ENCODE data around the gene CLIC6.

CLIC6 gene

DNA sequence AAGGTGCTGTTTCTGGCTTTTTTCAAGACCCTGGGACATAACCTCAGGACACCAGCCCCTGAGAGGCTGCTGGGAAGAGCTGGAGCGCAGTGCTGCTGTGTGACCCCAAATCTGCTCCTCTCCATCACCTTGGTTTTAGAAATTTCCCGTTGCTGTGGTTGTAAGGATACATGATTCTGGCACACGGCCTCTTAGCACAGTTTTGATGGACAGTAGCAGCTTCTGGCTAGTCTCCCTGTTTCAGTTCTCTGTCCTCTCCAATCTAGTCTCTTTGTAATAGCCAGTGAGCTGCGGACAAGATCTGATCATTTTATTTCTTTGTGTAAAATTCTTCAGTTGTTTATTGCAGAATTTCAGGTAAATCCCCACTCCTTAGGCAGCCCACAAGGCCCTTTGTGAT lies 3.1 kb downstream of the CLIC6 start:
- Histone ChIP-seq H3K9ac (ENCODE audit: low read depth in 1 of 2, low read length in 2 of 2) (no peak overlapping the region), H3K27me3 (ENCODE audit: control insufficient read depth in 1 of 2, insufficient read depth in 2 of 2, low read length in 2 of 2) (peaks cover 19 to 33% of the 10 kb centered on the region in 2 donors), H3K4me3 (ENCODE audit: low read depth in 1 of 2, low read length in 2 of 2) (no peak overlapping the region), H3K27ac (ENCODE audit: low read depth, low read length) (no peak overlapping the region), H3K36me3 (ENCODE audit: control insufficient read depth in 1 of 2, insufficient read depth in 2 of 2, low read length in 2 of 2) (no peaks in the 10 kb centered on the region), H3K4me1 (ENCODE audit: control insufficient read depth in 1 of 2, insufficient read depth in 2 of 2, low read length in 2 of 2) (peaks cover 15 to 16% of the 10 kb centered on the region in 2 donors), H3K9me3 (ENCODE audit: control insufficient read depth in 1 of 2, low read length in 2 of 2) (no peaks in the 10 kb centered on the region)

DNA sequence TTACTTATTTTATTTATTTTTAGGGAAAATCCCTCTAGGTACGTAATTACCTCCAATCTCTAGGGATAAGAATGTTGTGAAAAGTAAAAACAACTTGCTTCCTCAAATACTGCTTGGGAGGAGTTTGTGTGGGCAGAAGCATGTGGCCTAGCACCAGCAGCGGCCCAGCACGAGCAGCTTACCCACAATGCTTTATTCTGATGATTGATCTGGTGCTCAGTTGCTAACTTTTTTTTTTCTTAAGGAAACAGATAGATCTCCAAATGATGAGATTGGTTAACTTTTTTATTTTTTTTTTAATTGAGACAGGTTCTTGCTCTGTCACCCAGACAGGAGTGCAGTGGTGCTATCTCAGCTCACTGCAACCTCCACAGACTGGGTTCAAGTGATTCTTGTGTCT lies 4.2 kb downstream of the CLIC6 start:
- Histone ChIP-seq H3K27me3 (ENCODE audit: control insufficient read depth in 1 of 2, insufficient read depth in 2 of 2, low read length in 2 of 2) (peaks cover 19 to 30% of the 10 kb centered on the region in 2 donors), H3K4me3 (ENCODE audit: low read depth in 1 of 2, low read length in 2 of 2) (no peak overlapping the region), H3K9ac (ENCODE audit: low read depth in 1 of 2, low read length in 2 of 2) (no peak overlapping the region), H3K9me3 (ENCODE audit: control insufficient read depth in 1 of 2, low read length in 2 of 2) (no peaks in the 10 kb centered on the region), H3K27ac (ENCODE audit: low read depth, low read length) (no peak overlapping the region), H3K4me1 (ENCODE audit: control insufficient read depth in 1 of 2, insufficient read depth in 2 of 2, low read length in 2 of 2) (peaks cover 15 to 16% of the 10 kb centered on the region in 2 donors), H3K36me3 (ENCODE audit: control insufficient read depth in 1 of 2, insufficient read depth in 2 of 2, low read length in 2 of 2) (no peaks in the 10 kb centered on the region)

DNA sequence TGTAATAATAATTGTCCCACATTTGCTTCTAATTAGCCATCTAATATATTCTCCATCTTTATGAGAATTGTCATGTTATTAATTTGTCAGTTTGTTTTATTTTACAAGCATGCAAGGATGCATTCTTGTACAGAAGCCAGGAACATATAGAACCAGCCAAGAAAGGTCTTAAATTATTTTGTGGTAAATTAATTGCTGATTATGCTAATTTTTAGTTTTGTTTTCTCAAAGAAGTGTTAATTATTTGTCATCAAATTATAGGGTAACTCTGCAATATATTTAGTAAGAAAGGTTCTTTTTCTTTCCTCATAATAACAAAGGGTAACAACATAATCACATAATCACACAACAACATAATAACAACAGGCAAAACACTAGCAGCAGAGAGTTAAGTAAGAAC lies 5.7 kb downstream of the CLIC6 start:
- Histone ChIP-seq H3K27me3 (ENCODE audit: control insufficient read depth in 1 of 2, insufficient read depth in 2 of 2, low read length in 2 of 2) (peaks cover 19 to 21% of the 10 kb centered on the region in 2 donors), H3K9ac (ENCODE audit: low read depth in 1 of 2, low read length in 2 of 2) (no peak overlapping the region), H3K4me3 (ENCODE audit: low read depth in 1 of 2, low read length in 2 of 2) (no peak overlapping the region), H3K9me3 (ENCODE audit: control insufficient read depth in 1 of 2, low read length in 2 of 2) (no peaks in the 10 kb centered on the region), H3K36me3 (ENCODE audit: control insufficient read depth in 1 of 2, insufficient read depth in 2 of 2, low read length in 2 of 2) (no peaks in the 10 kb centered on the region), H3K4me1 (ENCODE audit: control insufficient read depth in 1 of 2, insufficient read depth in 2 of 2, low read length in 2 of 2) (peaks cover 15 to 16% of the 10 kb centered on the region in 2 donors), H3K27ac (ENCODE audit: low read depth, low read length) (no peak overlapping the region)

DNA sequence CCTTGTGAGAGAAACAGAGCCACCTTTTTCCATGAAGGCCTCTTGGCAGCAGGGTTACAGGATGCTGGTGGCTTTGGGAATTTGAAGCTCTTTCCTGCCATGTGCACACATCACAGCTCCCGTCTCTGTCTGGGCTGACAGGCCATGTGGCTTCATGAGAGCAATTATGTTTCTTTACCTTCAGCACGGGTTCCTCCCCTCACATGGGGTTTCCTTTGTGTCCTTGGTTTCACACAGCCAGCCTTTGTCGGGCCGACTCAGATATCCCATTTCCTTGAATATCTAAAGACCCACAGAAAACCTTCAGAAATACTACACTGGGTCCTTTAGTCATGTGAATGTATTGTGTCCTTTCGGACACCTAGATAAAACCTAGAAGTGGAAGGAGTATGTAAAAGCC lies 7.1 kb downstream of the CLIC6 start:
- H3K36me3 ChIP-seq (ENCODE audit: control insufficient read depth in 1 of 2, insufficient read depth in 2 of 2, low read length in 2 of 2): no peaks in the 10 kb centered on the region
- H3K27ac ChIP-seq (ENCODE audit: low read depth, low read length): no peak overlapping the region
- peaks cover 7 to 11% of the 10 kb centered on the region in 2 donors for H3K4me1 ChIP-seq (ENCODE audit: control insufficient read depth in 1 of 2, insufficient read depth in 2 of 2, low read length in 2 of 2)
- H3K27me3 ChIP-seq (ENCODE audit: control insufficient read depth in 1 of 2, insufficient read depth in 2 of 2, low read length in 2 of 2): peaks cover 14 to 15% of the 10 kb centered on the region in 2 donors
- no peak overlapping the region for H3K4me3 ChIP-seq (ENCODE audit: low read depth in 1 of 2, low read length in 2 of 2)
- no peak overlapping the region for H3K9ac ChIP-seq (ENCODE audit: low read depth in 1 of 2, low read length in 2 of 2)
- no peaks in the 10 kb centered on the region for H3K9me3 ChIP-seq (ENCODE audit: control insufficient read depth in 1 of 2, low read length in 2 of 2)

DNA sequence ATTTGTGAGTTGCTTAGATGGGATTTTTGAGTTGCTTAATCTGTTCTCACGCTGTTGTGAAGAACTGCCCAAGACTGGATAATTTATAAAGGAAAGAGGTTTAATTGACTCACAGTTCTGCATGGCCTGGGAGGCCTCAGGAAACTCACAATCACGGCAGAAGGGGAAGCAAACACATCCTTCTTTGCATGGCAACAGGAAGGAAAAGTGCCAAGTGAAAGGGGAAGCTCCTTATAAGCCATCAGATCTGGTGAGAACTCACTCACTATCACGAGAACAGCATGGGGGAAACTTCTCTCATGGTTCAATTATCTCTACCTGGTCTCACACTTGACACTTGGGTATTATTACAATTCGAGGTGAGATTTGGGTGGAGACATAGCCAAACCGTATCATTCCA lies 10.3 kb downstream of the CLIC6 start:
- Histone ChIP-seq H3K9me3 (ENCODE audit: control insufficient read depth in 1 of 2, low read length in 2 of 2) (peaks cover 3 to 8% of the 10 kb centered on the region in 2 donors), H3K36me3 (ENCODE audit: control insufficient read depth in 1 of 2, insufficient read depth in 2 of 2, low read length in 2 of 2) (no peaks in the 10 kb centered on the region), H3K27me3 (ENCODE audit: control insufficient read depth in 1 of 2, insufficient read depth in 2 of 2, low read length in 2 of 2) (no peaks in the 10 kb centered on the region), H3K4me1 (ENCODE audit: control insufficient read depth in 1 of 2, insufficient read depth in 2 of 2, low read length in 2 of 2) (peaks cover 0 to 2% of the 10 kb centered on the region in 2 donors), H3K4me3 (ENCODE audit: low read depth in 1 of 2, low read length in 2 of 2) (no peak overlapping the region), H3K27ac (ENCODE audit: low read depth, low read length) (no peak overlapping the region), H3K9ac (ENCODE audit: low read depth in 1 of 2, low read length in 2 of 2) (no peak overlapping the region)

DNA sequence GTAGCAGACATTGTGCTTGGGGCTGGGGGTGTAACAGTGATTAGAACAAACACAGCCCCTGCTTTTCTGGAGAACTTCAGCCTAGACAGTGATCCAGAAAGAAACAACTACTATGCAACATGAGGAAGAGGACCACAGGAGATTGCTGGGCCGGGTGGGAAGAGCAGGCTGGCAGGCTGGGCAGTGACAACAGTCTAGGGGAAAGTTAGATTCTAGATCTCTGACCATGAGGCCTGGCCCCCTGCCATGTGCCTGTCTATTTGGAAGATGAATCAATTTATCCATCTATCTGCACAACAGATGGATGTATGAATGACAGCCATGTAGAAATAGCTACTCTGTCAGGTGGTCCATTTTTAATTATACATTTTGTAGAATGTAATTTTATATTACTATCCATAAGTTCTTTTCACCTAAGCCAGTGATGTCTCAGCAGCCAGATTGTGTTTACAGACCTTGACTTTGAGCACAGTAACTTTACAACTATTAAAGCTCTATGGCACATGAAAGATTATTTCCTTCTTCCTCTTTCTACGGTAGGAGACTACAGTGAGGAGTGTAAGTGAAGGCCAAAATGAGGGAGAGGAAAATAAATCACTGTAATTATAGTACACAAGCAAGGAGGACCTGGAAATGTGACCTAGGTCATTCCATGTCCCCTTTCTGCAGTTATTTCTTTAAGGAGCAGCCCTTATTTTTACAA lies 15.5 kb downstream of the CLIC6 start:
- Histone ChIP-seq H3K9me3 (ENCODE audit: control insufficient read depth in 1 of 2, low read length in 2 of 2) (peaks cover 3 to 8% of the 10 kb centered on the region in 2 donors), H3K27ac (ENCODE audit: low read depth, low read length) (no peak overlapping the region), H3K27me3 (ENCODE audit: control insufficient read depth in 1 of 2, insufficient read depth in 2 of 2, low read length in 2 of 2) (peaks cover 0 to 2% of the 10 kb centered on the region in 2 donors), H3K9ac (ENCODE audit: low read depth in 1 of 2, low read length in 2 of 2) (no peak overlapping the region), H3K36me3 (ENCODE audit: control insufficient read depth in 1 of 2, insufficient read depth in 2 of 2, low read length in 2 of 2) (no peaks in the 10 kb centered on the region), H3K4me1 (ENCODE audit: control insufficient read depth in 1 of 2, insufficient read depth in 2 of 2, low read length in 2 of 2) (peaks cover 3 to 12% of the 10 kb centered on the region in 2 donors), H3K4me3 (ENCODE audit: low read depth in 1 of 2, low read length in 2 of 2) (no peak overlapping the region)

DNA sequence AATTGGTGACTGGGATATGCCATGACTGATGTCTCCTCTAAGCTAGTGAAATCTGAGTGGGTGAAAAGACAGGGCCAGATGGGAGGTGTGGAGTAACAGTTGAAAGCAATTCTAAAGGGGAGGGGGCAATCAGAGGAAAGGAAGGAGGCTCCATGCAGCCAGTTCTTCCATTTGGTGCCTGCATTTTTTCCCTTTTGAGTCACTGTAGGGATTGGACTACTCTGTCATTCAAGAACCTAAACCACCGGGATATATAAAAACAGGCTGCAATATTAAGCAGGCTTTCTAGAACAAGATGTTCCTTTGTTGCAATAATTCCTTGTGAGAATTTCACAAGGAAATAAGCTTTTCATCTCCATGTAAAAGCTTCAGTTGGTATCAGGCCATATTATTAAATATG lies 18.3 kb downstream of the CLIC6 start:
- Histone ChIP-seq H3K9me3 (ENCODE audit: control insufficient read depth in 1 of 2, low read length in 2 of 2) (no peaks in the 10 kb centered on the region), H3K9ac (ENCODE audit: low read depth in 1 of 2, low read length in 2 of 2) (no peak overlapping the region), H3K27ac (ENCODE audit: low read depth, low read length) (no peak overlapping the region)

DNA sequence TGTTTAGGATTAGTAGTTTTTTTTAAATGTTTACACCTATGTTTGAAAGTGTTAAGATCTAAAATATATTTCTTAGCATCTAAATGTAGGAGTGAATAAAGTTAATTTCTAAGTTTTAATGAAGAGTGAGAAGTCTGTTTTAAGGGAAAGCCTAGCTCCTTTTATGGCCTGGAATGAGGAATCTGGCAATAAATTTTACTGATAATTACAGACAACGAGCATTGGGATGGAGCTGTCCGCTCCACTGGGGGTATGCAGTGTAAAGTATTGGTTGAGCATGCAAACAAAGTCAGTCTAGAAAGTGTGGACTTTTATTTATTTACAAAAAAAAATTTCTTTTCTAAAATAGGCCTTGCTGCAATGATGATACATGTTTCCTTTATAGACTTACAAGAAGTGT lies 19.0 kb downstream of the CLIC6 start:
- Histone ChIP-seq H3K9me3 (ENCODE audit: control insufficient read depth in 1 of 2, low read length in 2 of 2) (no peaks in the 10 kb centered on the region), H3K27me3 (ENCODE audit: control insufficient read depth in 1 of 2, insufficient read depth in 2 of 2, low read length in 2 of 2) (peaks cover 2 to 3% of the 10 kb centered on the region in 2 donors), H3K4me1 (ENCODE audit: control insufficient read depth in 1 of 2, insufficient read depth in 2 of 2, low read length in 2 of 2) (peaks cover 5 to 42% of the 10 kb centered on the region in 2 donors), H3K9ac (ENCODE audit: low read depth in 1 of 2, low read length in 2 of 2) (no peak overlapping the region), H3K4me3 (ENCODE audit: low read depth in 1 of 2, low read length in 2 of 2) (no peak overlapping the region), H3K27ac (ENCODE audit: low read depth, low read length) (no peak overlapping the region), H3K36me3 (ENCODE audit: control insufficient read depth in 1 of 2, insufficient read depth in 2 of 2, low read length in 2 of 2) (no peaks in the 10 kb centered on the region)

More for the DNA sequence above, 18.3 kb downstream of the CLIC6 start:
- H3K27me3 ChIP-seq (ENCODE audit: control insufficient read depth in 1 of 2, insufficient read depth in 2 of 2, low read length in 2 of 2): peaks cover 2 to 3% of the 10 kb centered on the region in 2 donors
- H3K4me3 ChIP-seq (ENCODE audit: low read depth in 1 of 2, low read length in 2 of 2): no peak overlapping the region
- no peaks in the 10 kb centered on the region for H3K36me3 ChIP-seq (ENCODE audit: control insufficient read depth in 1 of 2, insufficient read depth in 2 of 2, low read length in 2 of 2)
- H3K4me1 ChIP-seq (ENCODE audit: control insufficient read depth in 1 of 2, insufficient read depth in 2 of 2, low read length in 2 of 2): peaks cover 3 to 36% of the 10 kb centered on the region in 2 donors

DNA sequence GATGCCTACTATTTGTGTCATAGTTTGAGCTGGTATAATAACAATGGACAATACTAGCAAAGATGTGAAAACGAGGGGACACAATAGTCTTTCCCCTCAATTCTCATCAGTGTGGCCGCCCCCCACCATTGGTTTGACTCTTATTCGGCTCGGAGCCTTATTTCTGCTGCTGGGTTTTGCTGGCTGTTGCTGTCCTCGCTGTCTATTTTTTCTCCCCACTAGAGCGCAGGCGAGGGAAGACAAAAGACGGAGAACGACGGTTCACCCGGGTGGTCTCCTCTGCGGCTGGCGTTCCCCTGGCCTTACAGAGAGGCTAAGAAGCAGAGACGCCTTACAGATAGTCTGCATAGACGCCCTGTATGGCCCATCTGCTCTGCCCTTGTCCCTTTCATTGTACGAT lies 19.4 kb downstream of the CLIC6 start:
- no peak overlapping the region for H3K4me3 ChIP-seq (ENCODE audit: low read depth in 1 of 2, low read length in 2 of 2)
- H3K9me3 ChIP-seq (ENCODE audit: control insufficient read depth in 1 of 2, low read length in 2 of 2): no peaks in the 10 kb centered on the region
- peaks cover 2 to 3% of the 10 kb centered on the region in 2 donors for H3K27me3 ChIP-seq (ENCODE audit: control insufficient read depth in 1 of 2, insufficient read depth in 2 of 2, low read length in 2 of 2)
- H3K9ac ChIP-seq (ENCODE audit: low read depth in 1 of 2, low read length in 2 of 2): no peak overlapping the region
- H3K4me1 ChIP-seq (ENCODE audit: control insufficient read depth in 1 of 2, insufficient read depth in 2 of 2, low read length in 2 of 2): peaks cover 9 to 46% of the 10 kb centered on the region in 2 donors
- no peaks in the 10 kb centered on the region for H3K36me3 ChIP-seq (ENCODE audit: control insufficient read depth in 1 of 2, insufficient read depth in 2 of 2, low read length in 2 of 2)
- no peak overlapping the region for H3K27ac ChIP-seq (ENCODE audit: low read depth, low read length)

DNA sequence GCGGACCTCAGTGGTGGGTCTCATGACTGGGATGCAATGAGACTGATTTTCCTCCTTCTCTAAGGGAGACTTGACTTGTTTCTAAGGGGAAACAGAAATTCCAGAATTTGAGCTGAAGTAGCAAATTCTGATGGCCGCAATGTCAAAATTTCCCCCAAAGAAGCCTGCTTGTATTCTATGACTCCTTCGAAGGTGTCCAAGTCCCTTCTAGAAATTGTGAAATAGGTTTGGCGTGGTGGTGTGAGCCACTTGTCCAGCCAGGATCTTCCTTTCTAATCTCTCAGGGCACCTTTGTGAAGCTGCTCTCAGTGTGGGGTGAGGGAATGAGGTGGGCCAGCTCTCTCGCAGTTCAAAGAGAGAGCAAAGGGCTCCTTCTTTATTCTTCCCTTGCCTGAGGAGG lies 19.9 kb downstream of the CLIC6 start:
- H3K4me1 ChIP-seq (ENCODE audit: control insufficient read depth in 1 of 2, insufficient read depth in 2 of 2, low read length in 2 of 2): peaks cover 11 to 48% of the 10 kb centered on the region in 2 donors
- H3K36me3 ChIP-seq (ENCODE audit: control insufficient read depth in 1 of 2, insufficient read depth in 2 of 2, low read length in 2 of 2): no peaks in the 10 kb centered on the region
- H3K9me3 ChIP-seq (ENCODE audit: control insufficient read depth in 1 of 2, low read length in 2 of 2): no peaks in the 10 kb centered on the region
- no peak overlapping the region for H3K4me3 ChIP-seq (ENCODE audit: low read depth in 1 of 2, low read length in 2 of 2)
- H3K9ac ChIP-seq (ENCODE audit: low read depth in 1 of 2, low read length in 2 of 2): no peak overlapping the region
- H3K27ac ChIP-seq (ENCODE audit: low read depth, low read length): no peak overlapping the region
- peaks cover 2 to 3% of the 10 kb centered on the region in 2 donors for H3K27me3 ChIP-seq (ENCODE audit: control insufficient read depth in 1 of 2, insufficient read depth in 2 of 2, low read length in 2 of 2)

Data from duodenal mucosa (tissue), 2 donors.